HG03175 (cell line): ENCODE measurements around the gene RPUSD3.
"Not testable (repeated sequence)": the region's sequence is repeated elsewhere in the genome, so short reads cannot be mapped to it uniquely, and the experiment has no call there.

Source experiments
- ATAC-seq: cut with Tn5 transposase; IDR thresholded peaks from one replicate; pipeline ENCODE4 v1.9.1; 2021; ENCODE audit warnings: mild to moderate bottlenecking, moderate library complexity; ENCODE audit not compliant: unreplicated experiment

The RPUSD3 gene

DNA sequence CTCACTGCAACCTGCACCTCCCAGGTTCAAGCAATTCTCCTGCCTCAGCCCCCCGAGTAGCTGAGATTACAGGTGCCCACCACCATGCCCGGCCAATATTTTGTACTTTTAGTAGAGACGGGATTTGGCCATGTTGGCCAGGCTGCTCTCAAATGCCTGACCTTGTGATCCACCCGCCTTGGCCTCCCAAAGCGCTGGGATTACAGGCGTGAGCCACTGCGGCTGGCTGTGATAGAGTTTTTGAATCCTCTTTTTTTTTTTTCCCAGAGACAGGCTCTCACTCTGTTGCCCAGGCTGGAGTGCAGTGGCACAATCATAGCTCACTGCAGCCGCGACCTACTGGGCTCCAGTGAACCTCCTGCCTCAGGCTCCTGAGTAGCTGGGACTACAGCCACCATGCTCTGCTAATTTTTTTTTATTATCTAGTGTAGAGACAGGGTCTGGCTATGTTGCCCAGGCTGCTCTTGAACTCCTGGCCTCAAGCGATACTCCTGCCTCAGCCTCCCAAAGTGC is 21.4 kb upstream of the RPUSD3 start:
- ATAC-seq: not testable (repeated sequence)

DNA sequence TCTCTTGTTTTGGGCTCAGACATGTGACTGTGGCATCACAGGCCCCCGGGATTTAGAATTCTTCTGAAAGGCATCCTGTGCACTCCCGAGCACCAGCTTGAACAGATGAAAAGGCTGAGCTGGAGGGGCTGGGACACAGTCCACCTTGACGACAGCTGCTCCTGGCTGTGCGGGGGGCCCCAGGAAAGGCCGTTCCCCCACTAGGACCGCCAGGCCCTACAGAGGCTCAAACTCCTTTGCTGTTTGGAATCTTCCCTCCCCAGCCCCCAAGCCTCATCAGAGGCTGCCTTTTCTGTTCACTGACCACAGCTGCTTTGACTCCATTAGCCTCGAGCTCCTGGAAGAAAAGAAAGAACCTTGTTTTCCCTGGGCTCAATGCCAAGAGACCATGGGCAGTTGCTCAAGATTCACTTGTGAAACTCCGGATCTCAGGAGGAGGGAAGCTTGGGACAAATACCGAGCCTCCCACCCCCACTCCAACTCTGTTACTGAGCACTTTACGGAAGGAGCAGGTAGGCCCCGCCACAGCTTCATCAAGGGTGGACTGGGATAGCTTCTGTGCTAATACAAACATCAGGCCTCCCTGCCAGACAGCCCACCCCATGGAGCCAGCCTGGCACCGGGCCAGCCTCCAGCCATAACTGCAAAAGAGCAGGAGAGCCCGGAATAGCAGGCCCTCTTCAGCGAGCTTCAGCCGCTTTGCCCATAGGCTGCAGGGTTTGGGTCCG is 20.6 kb upstream of the RPUSD3 start:
- ATAC-seq: no peak

DNA sequence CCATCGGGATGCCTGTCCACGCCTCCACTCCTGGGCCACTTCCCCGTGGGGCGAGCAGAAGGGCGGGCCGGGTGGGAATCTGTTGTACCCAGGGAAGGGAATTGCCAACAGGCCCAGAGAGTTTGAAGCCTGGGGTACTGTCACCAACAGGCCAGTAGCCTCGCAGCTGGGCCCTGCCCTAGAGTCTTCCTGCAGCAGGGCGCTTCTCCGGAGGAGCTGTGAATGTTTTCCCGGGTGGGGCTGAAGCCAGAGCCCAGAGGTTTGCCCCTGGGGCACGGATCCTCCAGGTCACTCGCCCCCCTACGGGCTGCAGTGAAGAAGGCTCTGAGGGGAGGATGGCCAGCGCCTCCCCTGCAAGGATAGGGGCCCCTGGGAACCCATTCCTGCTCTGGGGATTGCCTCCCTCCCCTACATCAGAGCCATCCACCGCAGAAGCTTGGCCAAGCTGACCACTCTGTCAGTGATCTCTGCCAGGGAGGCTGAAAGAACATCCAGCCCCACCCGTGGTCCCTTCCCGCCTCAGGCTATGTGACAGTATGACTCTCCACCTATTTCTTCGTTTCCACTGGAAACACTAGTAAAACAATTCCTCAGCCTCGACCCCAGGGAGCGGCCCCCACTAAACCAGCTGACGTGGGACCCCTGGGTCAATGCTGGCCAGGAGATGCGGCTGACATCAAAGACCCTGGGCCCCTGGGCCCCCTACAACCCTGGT is 19.4 kb upstream of the RPUSD3 start:
- no peak for ATAC-seq

DNA sequence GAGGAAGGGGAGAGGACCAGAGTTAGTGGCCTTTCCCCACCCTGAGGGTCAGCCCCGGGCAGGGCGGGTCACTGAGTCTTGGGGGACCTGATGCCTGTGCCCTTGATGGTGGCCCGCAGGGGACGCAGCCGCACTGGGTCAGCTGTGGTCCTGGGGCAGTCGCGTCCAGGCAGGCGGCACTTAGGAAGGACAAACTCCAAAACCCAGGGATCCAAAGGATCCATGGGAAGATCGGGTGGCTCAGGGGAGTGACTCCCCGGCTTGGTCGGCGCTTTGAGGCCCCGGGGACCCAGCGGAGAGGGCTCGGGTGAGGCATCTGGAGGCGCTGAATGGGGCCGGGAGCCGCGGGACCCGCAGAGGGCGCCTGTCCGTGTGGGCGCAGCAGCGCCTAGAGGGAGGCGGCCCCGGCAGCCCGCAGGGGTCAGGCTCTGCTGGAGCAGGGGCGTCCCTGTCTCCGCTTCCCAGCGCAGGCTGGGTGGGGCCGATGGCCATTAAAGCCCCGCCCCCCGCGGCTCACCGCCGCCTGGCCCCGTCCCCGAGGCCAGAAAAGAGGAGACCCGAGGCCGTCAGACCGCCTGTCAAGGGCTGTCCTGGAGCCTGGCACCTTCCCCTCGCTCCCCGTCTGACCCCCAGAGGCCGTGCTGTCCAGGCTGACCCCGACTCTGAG is 18.7 kb upstream of the RPUSD3 start:
- no peak for ATAC-seq

DNA sequence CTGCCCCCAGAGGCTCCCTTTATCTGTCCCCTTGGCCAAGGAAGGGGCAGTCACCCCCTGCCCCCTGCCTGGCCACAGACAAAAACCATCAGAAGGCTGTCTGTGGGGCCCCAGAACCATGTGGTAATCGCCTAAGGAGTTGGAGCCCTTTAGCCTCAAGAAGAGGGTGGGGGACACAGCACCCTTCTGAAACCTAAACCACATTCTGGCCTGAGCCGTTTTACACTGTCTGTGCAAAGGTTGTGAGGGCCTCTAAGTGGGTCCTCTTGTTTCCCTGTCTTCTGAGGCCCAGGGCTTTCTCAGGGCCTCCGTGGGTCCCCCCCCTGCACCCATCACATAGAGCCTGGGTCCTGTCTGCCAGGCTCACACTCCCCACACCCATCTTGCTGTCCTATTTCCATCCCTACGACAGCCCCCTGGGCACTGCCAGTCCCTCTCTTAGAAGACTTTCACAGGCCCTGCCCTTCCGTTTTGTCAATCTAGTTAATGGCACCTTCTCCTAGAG is 17.9 kb upstream of the RPUSD3 start:
- no peak for ATAC-seq

DNA sequence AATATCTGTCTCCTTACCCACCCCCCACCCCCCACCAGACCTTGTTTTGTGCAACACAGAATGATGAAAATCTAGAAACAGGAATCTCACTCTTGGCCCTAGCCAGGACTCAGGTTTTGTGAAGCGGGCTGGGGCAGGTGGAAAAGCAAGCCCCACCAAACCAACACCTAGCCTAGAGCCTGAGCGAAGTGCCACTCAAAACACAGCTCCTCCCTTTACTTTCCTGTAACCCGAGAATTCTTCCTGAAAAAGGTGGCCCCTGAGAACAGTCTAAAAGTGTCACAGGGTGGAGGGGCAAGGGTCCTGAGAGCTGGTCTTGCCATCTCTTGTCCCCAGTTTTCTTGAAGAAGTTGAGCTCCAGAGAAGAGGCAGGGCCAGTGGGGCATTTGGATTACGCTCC is 17.4 kb upstream of the RPUSD3 start:
- no peak for ATAC-seq

DNA sequence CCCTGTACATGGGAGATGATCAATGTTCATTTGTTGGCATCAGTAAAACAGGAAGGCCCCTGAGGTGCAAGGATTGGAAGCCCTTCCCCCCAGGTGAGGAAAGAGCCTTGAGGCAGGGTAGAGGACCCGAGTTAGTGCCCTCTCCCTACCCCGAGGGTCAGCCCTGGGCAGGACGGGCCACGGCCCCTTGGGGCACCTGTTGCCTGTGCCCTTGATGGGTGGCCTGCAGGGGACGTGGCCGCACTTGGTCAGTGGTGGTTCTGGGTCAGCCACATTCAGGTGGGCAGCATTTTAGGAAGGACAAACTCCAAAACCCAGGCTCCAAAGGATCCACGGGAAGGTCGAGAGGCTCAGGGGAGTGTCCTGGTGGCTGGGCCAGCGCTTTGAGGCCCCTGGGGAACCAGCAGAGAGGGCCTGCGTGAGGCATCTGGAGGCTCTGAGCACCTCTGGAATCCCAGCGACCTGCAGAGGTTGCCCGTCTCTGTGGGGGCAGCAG is 15.8 kb upstream of the RPUSD3 start:
- ATAC-seq: no peak

DNA sequence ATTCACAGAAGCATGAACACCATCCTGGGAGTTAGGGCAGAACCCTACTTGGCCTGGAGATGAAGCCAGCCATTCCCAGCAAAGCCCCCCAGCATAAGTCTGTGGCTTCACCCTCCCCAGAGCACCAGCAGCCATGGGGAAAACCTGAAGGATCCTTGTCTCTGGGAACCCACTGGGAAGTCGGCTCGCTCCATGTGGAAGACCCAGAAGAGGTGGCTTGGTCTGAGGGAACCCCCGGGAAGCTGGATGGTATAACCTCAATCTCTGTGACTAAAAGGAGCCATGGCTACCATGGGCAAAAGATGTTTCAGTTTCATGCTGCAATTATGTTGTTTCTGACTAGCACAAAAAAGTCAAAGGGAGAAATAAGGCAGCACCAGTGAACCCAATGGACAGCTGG is 11.8 kb upstream of the RPUSD3 start:
- no peak for ATAC-seq

DNA sequence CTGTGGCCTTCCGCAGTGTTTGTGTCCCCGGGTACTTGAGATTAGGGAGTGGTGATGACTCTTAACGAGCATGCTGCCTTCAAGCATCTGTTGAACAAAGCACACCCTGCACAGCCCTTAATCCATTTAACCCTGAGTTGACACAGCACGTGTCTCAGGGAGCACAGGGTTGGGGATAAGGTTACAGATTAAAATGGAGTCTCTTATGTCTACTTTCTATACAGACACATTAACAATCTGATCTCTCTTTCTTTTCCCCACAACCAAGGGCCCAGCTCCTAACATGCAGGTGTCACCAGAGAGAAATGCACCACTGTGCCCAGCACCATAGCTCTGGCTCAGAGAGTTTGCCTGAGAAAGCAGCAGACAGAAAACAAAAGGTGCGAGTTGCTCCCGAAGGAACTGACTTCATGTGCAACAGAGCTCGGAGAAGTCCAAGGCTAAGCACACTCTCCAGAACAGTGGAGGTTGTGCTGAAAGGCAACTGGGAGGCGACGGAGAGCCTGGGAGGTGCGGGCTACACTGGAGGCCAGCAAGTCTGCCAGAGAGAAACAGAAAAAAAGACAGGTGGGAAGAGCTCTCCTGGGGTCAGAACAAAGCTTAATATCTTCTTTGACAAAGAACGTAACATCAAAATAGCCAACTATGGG is 10.6 kb upstream of the RPUSD3 start:
- ATAC-seq: not testable (repeated sequence)

DNA sequence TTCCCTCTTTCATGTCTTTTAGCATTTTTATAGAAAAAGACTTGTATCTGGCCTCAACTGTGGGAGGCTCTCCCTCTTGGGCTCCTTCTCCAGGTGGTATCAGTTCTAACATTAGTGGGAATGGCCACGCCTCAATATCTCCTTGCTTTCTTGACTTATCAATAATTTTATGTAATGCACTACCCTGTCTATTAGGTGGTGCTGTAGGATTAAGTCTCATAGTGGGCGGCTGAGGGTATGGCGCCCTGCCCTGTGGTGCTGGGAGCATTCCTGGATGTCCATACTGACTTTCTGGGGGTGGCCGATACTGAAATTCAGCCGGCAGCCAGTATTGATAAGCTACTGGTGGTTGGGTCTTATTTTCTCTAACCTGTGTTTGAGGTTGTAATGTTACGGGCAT is 8.7 kb upstream of the RPUSD3 start:
- no peak for ATAC-seq

DNA sequence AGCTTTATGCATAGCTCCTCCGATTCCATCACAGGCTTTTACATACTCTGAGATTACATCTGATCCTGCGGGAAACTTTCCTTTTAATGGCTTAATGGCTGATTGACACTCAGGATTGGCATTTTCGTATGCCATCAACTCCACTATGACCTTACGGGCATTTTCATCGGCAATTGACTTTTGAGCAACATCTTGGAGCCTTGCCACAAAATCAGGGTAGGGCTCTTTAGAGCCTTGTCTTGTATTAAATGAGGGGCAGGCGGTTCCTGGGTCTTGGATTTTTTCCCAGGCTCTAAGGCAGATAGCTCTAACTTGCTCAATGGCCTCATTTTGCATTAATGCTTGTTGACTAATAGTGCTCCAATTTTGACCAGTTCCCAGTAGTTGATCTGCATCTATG is 8.1 kb upstream of the RPUSD3 start:
- ATAC-seq: not testable (repeated sequence)

DNA sequence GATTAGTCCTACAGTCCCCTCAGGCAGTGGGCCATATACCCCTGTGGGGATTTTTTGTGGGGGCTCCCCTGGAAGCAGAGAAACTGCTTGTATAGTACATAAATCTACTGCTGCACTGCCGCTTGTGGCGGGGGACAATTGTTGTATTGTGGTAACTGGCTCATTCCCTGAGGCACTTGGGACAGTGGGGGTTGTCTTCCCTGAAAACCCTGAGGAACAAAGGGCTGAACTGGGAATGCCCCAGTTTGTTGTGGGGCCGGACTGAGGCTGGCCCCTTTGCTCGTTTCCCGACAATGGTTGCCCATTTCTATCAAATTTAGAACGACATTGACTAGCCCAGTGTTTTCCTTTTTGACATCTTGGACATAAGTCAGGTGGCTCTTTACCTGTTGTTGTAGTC is 7.6 kb upstream of the RPUSD3 start:
- not testable (repeated sequence) for ATAC-seq

DNA sequence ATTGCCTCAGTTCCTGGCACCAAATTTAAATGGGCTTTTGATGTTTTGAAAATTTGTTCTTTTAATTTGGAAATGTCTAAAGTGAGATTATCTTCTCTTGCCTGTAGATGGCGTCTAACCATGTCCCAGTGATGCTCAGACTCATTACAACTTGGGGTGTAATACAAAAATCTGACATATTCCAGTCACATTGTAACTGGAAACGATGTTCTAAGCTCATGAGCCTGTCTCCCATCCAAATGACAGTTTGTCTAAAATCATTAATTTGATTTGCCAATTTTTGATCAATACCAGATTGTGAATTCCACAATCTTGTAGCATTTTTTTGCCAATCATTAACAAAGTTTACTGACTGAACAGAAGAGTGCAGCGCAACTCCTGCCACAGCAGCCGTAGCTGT is 5.1 kb upstream of the RPUSD3 start:
- not testable (repeated sequence) for ATAC-seq

DNA sequence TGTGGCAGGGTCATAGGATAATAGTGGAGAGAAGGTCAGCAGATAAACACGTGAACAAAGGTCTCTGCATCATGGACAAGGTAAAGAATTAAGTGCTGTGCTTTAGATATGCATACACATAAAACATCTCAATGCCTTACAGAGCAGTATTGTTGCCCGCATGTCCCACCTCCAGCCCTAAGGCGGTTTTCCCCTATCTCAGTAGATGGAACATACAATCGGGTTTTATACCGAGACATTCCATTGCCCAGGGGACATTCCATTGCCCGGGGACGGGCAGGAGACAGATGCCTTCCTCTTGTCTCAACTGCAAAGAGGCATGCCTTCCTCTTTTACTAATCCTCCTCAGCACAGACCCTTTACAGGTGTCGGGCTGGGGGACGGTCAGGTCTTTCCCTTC is 4.1 kb upstream of the RPUSD3 start:
- ATAC-seq: not testable (repeated sequence)

DNA sequence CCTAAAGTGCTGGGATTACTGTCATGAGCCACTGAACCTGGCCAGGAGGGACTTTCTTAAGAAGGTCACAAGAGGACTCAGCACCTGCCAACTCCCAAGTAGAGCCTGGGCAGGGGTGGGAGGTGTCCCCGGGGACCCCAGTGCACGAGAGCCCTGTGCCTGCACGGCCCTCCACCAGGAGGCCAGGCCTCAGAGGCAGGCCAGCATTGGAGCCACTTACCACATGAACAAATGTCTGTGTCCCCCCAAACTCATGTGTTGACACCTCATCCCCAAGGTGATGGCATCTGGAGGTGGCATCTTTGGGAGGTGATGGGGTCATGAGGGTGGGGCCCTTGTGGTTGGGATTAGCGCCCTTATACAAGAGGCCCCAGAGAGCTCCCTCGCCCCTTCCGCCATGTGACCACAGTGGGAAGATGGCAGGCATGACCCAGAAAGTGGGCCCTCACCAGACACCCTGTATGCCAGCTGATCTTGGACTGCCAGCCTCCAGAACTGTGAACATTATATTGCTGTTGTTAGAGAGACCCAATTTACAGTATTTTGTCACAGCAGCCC is 3.2 kb upstream of the RPUSD3 start:
- no peak for ATAC-seq

DNA sequence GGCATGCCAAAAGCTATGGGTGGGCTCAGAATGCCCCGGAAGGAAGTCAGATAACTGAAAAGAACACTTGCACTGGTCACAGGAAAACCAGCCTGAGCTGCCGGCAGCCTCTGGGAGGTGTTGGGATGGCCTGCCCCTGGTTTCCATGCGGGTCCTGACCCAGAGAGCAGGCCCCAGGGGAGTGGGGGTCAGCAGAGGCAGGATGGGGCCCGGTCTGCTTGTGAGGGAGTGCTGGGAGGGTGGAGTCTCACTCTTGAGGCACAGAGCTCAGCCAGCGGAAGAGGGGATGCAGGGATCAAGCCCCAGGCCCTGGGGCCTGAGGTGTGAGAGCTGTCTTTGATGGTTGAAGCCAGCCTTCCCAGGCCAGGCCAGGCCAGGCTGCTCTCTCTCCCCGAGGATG is 2.4 kb upstream of the RPUSD3 start:
- ATAC-seq: no peak

DNA sequence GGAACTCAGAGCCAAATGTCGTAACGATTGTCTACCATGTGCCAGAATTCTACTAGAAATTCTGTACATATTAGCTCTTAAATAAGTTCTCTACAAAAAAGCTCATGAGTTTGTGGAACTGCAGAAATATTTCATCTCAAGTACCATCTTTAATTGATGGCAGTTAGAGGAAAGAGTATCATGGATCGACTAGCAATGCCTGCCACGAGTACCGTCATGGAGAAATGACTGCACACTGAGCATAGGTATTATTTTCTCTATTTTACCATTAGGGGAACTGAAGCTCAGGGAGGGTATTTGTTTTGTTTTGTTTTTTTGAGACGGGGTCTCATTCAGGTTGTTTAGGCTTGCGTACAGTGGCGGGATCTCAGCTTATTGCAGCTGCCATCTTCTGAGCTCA is 2.8 kb downstream of the RPUSD3 start:
- ATAC-seq: no peak

DNA sequence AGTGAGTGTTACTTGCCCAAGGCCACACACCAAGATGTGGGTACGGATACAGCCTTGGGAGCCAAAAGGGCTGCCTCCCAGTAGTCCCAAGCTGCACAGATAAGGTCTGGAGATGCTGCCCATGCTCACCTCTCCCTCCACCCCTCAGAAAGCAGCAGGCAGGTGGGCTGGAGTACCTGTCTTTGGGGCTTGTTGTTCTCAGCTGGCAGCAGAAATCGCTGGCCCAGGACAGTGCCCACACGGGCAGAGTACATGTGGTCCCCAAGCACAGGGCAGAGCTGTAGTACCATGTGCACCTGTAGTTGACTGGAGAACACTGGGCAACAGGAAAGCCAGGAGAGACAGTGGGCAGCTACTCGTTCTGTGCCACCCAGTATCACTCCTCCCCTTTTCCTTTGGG is 5.0 kb downstream of the RPUSD3 start:
- ATAC-seq: no peak

DNA sequence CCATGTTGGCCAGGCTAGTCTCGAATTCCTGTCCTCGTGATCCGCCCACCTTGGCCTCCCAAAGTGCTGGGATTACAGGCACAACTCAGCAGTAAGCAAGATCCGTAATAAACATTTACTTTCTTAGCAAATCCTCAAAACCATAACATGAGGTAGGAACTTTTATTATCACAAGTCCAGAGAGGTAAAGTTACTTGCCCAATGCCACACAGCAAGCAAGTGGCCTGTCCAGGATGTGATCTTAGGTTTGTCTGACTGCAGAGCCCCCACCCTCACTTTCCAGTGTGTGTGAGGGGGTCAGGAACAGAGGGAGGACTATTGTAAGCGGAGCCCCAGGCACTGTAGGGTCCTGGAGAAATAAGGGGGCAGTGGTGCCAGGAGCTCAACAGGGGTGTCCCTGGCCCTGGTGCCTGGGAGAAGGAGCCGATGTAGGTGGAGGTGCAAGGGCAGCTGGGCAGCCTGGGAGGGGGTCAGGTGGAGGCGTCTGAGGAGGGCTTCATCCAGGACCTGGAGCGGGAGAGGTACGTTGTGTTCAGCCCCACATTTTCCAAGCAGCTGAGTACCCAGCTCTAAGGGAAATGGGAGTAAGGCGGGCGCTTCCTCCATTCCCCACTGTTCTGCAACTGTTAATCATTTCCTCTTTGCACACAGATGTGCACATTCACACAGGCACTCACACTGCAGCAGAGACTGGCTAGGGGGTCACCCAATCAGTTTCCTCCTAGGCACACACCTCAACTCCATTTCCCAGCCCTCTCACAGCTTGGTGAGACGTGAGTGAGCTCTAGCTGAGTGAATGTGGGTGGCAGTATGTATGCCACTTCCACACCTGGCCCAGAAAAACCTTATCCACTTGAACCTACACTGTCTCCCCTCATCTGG is 5.9 kb downstream of the RPUSD3 start:
- ATAC-seq: no peak
